ENCODE measurements around the gene AP2B1. TPM values are rescaled to one million over a fixed set of nuclear protein-coding genes. Genes with fewer than 3 reads are reported as not detected.

AP2B1 gene
- total and polyA plus RNA-seq, 2 experiments from 2014 or later = 54.7 to 90.9 TPM

- Histone ChIP-seq H3K4me3 (no peak overlapping the region), H3K27ac (no peak overlapping the region), H3K36me3 (no peaks in the 10 kb centered on the region), H3K9me3 (ENCODE audit: low read depth) (no peaks in the 10 kb centered on the region), H3K4me1 (ENCODE audit: low read depth) (no peaks in the 10 kb centered on the region), H3K27me3 (peaks cover 64% of the 10 kb centered on the region)
- TF ChIP-seq CTCF (IDR thresholded peaks at IDR 0.05; ENCODE audit: low read depth, low read length) = no peak
- DNase-seq (ENCODE audit: low read depth in 1 of 2, low spot score in 1 of 2) = no peak
These were observed 38.1 kb upstream of the AP2B1 start for GRCh38 chr17:35548978-35549377.

GRCh38 chr17:35553310-35553709 is 33.8 kb upstream of the AP2B1 start:
- no peaks in the 10 kb centered on the region for H3K36me3 ChIP-seq
- no peaks in the 10 kb centered on the region for H3K4me1 ChIP-seq (ENCODE audit: low read depth)

DNA sequence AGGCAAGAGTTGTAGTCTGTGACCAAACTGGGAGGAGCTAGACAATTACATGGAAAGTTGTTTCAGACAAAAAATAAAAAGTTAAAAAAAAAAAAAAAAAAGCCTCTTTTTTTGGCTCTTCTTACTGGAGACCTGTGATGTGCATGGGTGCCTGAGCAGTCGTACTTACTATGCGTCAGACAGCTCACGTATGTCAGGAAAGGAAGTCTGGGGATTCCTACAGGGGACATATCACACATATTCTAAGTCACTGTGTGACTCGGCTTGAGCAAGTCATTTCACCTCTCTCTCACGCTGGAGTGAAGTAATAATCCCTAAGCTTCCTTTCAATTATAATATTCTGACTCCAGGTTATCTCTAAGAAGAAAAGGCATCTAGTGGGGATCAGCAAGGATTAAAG is 32.5 kb upstream of the AP2B1 start:
- H3K36me3 ChIP-seq = no peaks in the 10 kb centered on the region
- no peak overlapping the region for H3K27ac ChIP-seq
- no peak for TF ChIP-seq CTCF (IDR thresholded peaks at IDR 0.05; ENCODE audit: low read depth, low read length)
- no peak overlapping the region for H3K4me3 ChIP-seq
- no peaks in the 10 kb centered on the region for H3K4me1 ChIP-seq (ENCODE audit: low read depth)
- H3K9me3 ChIP-seq (ENCODE audit: low read depth) = no peaks in the 10 kb centered on the region
- DNase-seq (ENCODE audit: low read depth in 1 of 2, low spot score in 1 of 2) = no peak
- H3K27me3 ChIP-seq = peaks cover 22% of the 10 kb centered on the region

More at GRCh38 chr17:35553310-35553709, 33.8 kb upstream of the AP2B1 start:
- DNase-seq (ENCODE audit: low read depth in 1 of 2, low spot score in 1 of 2) = no peak
- Histone ChIP-seq H3K4me3 (no peak overlapping the region), H3K27me3 (peaks cover 36% of the 10 kb centered on the region), H3K9me3 (ENCODE audit: low read depth) (no peaks in the 10 kb centered on the region), H3K27ac (no peak overlapping the region)
- TF ChIP-seq CTCF (IDR thresholded peaks at IDR 0.05; ENCODE audit: low read depth, low read length) = no peak

GRCh38 chr17:35555691-35556090 is 31.4 kb upstream of the AP2B1 start:
- no peak overlapping the region for H3K27ac ChIP-seq
- H3K4me1 ChIP-seq (ENCODE audit: low read depth) = peaks cover 6% of the 10 kb centered on the region
- H3K4me3 ChIP-seq = no peak overlapping the region
- peak; percentile 17 for TF ChIP-seq CTCF (IDR thresholded peaks at IDR 0.05; ENCODE audit: low read depth, low read length)
- H3K9me3 ChIP-seq (ENCODE audit: low read depth) = no peaks in the 10 kb centered on the region
- DNase-seq (ENCODE audit: low read depth in 1 of 2, low spot score in 1 of 2) = no peak
- no peaks in the 10 kb centered on the region for H3K36me3 ChIP-seq
- peaks cover 15% of the 10 kb centered on the region for H3K27me3 ChIP-seq

DNA sequence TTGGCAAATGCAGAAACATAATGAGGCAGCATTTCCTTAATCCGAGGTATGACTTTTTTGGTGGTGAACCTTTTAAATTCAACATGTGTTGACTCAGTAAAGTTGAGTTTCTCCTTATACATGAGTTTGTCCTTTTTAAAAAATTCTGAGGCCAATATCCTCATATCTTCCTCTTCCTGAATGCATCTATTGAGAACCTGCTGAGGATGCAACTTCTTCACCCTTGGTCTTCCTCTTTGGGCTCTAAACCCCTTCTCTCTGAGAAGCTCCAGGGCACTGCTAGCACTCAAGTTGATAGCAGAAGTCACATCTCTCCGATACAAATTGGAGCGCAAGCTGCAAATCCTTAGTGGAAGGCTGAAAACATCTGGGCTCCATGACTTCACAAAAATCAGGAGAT is 29.8 kb upstream of the AP2B1 start:
- Histone ChIP-seq H3K4me1 (ENCODE audit: low read depth) (peaks cover 6% of the 10 kb centered on the region), H3K4me3 (no peak overlapping the region), H3K36me3 (no peaks in the 10 kb centered on the region), H3K9me3 (ENCODE audit: low read depth) (no peaks in the 10 kb centered on the region), H3K27me3 (peaks cover 15% of the 10 kb centered on the region), H3K27ac (no peak overlapping the region)
- TF ChIP-seq CTCF (IDR thresholded peaks at IDR 0.05; ENCODE audit: low read depth, low read length) = no peak
- DNase-seq (ENCODE audit: low read depth in 1 of 2, low spot score in 1 of 2) = no peak
